ENCODE data around the gene PPP1R3E. TPM values are rescaled to one million over a fixed set of nuclear protein-coding genes. Genes with fewer than 3 reads are reported as not detected.

The PPP1R3E gene
- total and polyA plus RNA-seq, 2 of the 13 experiments (the other 11 are each of a cell fraction or from before 2014, with no cell fraction given) = 16.5 to 26.5 TPM

DNA sequence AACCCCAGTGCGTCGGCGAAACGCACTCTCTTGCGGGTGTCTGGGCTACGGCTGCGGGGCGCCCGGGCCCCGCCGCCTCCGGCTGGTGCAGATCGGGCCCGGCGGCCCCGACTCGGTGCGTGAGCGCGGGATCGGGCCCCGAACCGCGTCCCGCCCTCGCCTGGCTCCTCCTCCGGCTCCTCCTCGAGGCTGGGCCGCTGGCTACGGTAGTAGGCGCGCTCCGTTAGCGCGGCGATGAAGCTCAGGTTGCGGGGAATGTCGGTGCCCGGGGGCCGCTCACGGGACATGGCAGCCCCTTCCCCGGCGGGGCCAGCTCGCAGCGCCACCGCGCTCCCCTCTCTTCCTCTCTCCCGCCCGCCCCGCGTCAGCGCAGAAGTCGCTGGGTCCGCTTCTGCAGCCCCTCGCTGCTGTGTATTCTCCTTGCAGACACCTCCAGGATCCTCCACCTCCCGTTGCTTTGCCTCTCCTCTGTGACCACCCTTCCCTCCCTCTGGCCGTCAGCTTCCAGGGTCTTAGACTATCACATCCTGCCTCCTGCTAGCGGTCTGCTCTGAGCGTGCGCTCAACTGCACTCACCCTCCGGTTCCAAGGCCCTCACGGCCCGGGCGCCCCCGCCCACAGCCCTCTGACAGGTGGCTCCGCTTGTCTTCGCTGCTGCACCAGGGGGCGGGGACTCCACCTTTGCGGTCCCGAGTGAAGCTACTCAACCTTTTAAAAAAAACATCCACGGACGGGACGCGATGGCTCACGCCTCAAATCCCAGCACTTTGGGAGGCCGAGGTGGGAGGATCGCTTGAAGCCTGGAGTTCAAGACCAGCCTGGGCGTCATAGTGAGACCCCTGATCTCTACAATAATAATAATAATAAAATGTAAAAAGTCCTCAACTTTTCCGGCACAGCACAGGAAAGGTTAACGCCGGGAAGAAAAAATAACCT is at the start of gene PPP1R3E (continued):
- TF ChIP-seq, protein P1, sequence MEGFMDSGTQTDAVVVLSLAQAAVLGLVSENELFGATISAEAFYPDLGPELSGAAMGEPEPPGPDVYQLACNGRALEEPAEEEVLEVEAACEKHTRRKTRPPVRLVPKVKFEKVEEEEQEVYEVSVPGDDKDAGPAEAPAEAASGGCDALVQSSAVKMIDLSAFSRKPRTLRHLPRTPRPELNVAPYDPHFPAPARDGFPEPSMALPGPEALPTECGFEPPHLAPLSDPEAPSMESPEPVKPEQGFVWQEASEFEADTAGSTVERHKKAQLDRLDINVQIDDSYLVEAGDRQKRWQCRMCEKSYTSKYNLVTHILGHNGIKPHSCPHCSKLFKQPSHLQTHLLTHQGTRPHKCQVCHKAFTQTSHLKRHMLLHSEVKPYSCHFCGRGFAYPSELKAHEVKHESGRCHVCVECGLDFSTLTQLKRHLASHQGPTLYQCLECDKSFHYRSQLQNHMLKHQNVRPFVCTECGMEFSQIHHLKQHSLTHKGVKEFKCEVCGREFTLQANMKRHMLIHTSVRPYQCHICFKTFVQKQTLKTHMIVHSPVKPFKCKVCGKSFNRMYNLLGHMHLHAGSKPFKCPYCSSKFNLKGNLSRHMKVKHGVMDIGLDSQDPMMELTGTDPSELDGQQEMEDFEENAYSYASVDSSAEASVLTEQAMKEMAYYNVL (CRISPR knock-in tag; IDR thresholded peaks at IDR 0.05; ENCODE audit: borderline replicate concordance) = no peak; the same call in none of the 2 replicates
- peak; percentile 52; the same call in 1 of the 2 replicates for TF ChIP-seq FOSL2 (CRISPR knock-in tag; IDR thresholded peaks at IDR 0.05)
- TF ChIP-seq ZFP37 (CRISPR knock-in tag; IDR thresholded peaks at IDR 0.05; ENCODE audit: borderline replicate concordance) = peak; percentile 91
- no peak for TF ChIP-seq ZFP36 (IDR thresholded peaks at IDR 0.05; ENCODE audit: borderline replicate concordance, low read depth, low read length, partially characterized antibody)
- TF ChIP-seq ZNF782 (CRISPR knock-in tag; IDR thresholded peaks at IDR 0.05; ENCODE audit: borderline replicate concordance) = no peak; the same call in 1 of the 2 replicates
- TF ChIP-seq, protein P2, sequence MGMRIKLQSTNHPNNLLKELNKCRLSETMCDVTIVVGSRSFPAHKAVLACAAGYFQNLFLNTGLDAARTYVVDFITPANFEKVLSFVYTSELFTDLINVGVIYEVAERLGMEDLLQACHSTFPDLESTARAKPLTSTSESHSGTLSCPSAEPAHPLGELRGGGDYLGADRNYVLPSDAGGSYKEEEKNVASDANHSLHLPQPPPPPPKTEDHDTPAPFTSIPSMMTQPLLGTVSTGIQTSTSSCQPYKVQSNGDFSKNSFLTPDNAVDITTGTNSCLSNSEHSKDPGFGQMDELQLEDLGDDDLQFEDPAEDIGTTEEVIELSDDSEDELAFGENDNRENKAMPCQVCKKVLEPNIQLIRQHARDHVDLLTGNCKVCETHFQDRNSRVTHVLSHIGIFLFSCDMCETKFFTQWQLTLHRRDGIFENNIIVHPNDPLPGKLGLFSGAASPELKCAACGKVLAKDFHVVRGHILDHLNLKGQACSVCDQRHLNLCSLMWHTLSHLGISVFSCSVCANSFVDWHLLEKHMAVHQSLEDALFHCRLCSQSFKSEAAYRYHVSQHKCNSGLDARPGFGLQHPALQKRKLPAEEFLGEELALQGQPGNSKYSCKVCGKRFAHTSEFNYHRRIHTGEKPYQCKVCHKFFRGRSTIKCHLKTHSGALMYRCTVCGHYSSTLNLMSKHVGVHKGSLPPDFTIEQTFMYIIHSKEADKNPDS (CRISPR knock-in tag; IDR thresholded peaks at IDR 0.05) = no peak
- peak; percentile 64 for TF ChIP-seq ZFY (CRISPR knock-in tag; IDR thresholded peaks at IDR 0.05)
- TF ChIP-seq, protein P3, sequence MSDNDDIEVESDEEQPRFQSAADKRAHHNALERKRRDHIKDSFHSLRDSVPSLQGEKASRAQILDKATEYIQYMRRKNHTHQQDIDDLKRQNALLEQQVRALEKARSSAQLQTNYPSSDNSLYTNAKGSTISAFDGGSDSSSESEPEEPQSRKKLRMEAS (IDR thresholded peaks at IDR 0.05) = no peak
- 0 out of 2 replicates have a peak, but pooled peaks have one; percentile 60 for TF ChIP-seq ZNF354B (CRISPR knock-in tag; IDR thresholded peaks at IDR 0.05)
- TF ChIP-seq MBNL3 (CRISPR knock-in tag; conservative IDR thresholded peaks at IDR 0.05) = no peak
- TF ChIP-seq ZNF776 (CRISPR knock-in tag; IDR thresholded peaks at IDR 0.05) = peak; percentile 16; the same call in 1 of the 2 replicates
- no peak for TF ChIP-seq SP2 (CRISPR knock-in tag; IDR thresholded peaks at IDR 0.05)
- TF ChIP-seq PBX3 (CRISPR knock-in tag; IDR thresholded peaks at IDR 0.05; ENCODE audit: borderline replicate concordance) = 0 out of 2 replicates have a peak, but pooled peaks have one; percentile 87
- TF ChIP-seq ZNF746 (CRISPR knock-in tag; IDR thresholded peaks at IDR 0.05) = no peak
- TF ChIP-seq RBM39 (IDR thresholded peaks at IDR 0.05; ENCODE audit: low read depth, low read length, poor library complexity, severe bottlenecking) = no peak
- TF ChIP-seq TOE1 (CRISPR knock-in tag; IDR thresholded peaks at IDR 0.05) = peak; percentile 8; the same call in 1 of the 2 replicates
- peak; percentile 6; the same call in 1 of the 2 replicates for TF ChIP-seq ZBED4 (CRISPR knock-in tag; IDR thresholded peaks at IDR 0.05; ENCODE audit: borderline replicate concordance)
- no peak for TF ChIP-seq KDM6A (CRISPR knock-in tag; IDR thresholded peaks at IDR 0.05; ENCODE audit: low read depth)
